PC-9 (cell line): ENCODE data around the gene ACP1.

Source experiments
- EZH2 ChIP-seq: fragments of 200-600 bp; sonication (generic); IDR thresholded peaks from 2 replicates; pipeline ENCODE4 v1.8.0; 2017; ENCODE audit warnings: antibody characterized with exemption, low read depth
- TF ChIP-seq, protein P1 (sequence below): fragments of 200-600 bp; sonication (generic); conservative IDR thresholded peaks from 2 replicates; pipeline ENCODE4 v1.6.1; 2017; ENCODE audit warnings: mixed run types, antibody characterized with exemption, mild to moderate bottlenecking, moderate library complexity

DNA sequence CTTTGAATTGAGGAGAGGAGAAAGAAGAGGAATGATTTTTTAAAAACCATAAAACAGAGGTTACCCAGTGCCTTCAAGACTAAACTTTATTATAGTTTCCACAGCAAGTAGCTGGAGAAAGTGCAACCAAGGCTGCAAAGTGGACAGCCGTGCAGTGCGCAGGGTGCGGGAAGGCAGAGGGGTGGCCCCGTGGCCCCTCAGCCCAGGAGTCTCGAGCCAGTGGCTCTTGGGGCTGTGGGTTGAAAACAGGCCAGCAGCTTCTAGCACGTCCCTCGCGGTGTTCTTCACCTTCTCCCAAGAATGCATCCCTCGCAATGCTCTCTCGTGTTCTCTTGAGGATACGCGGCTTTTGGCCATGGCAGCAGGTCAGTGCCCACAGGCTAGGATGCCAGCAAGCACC, 51.6 kb downstream of the ACP1 start:
- TF ChIP-seq, protein P1, sequence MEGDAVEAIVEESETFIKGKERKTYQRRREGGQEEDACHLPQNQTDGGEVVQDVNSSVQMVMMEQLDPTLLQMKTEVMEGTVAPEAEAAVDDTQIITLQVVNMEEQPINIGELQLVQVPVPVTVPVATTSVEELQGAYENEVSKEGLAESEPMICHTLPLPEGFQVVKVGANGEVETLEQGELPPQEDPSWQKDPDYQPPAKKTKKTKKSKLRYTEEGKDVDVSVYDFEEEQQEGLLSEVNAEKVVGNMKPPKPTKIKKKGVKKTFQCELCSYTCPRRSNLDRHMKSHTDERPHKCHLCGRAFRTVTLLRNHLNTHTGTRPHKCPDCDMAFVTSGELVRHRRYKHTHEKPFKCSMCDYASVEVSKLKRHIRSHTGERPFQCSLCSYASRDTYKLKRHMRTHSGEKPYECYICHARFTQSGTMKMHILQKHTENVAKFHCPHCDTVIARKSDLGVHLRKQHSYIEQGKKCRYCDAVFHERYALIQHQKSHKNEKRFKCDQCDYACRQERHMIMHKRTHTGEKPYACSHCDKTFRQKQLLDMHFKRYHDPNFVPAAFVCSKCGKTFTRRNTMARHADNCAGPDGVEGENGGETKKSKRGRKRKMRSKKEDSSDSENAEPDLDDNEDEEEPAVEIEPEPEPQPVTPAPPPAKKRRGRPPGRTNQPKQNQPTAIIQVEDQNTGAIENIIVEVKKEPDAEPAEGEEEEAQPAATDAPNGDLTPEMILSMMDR = no peak
- no peak for TF ChIP-seq EZH2
